ENCODE results near the gene AGBL4.

DNA sequence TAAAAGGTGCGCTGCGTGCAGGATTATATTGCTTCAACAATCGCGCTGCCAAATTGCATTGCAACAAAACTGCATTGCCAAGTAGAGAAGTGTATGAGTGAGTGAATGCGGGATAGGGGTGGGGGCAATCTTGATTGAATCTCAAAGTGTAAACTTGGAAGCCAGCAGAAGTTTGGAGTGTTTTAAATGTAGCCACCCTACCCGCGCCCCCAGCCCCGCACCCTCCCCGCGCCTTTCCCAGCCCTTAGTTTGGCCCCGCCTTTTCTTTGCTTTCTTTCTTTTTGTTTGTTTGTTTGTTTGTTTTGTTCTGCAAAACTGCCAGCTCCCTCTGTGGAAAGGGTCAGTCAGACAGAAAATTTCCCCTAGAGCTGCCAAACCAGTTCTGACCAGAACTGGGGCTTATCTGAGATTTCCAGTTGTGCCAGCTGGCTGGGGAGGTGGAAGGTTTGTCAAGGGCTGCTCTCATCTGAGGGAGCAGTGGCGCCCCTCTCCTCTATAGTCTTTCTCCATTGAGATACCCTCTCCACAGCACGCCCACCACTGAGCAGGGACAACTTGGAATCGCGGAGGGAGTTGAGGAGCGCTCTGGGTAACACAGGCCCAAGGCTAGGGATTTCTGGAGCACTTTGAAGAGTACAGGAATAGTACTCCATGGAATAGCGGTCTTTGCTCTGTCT lies 1246.4 kb downstream of the AGBL4 start:
- TF ChIP-seq NFIC (IDR thresholded peaks at IDR 0.05), result no peak
- no peak for TF ChIP-seq YY1 (IDR thresholded peaks at IDR 0.05; ENCODE audit: low read depth)

All from Ishikawa (cell line).